ENCODE measurements around the gene G3BP1. TPM values are rescaled to one million over a fixed set of nuclear protein-coding genes. Genes with fewer than 3 reads are reported as not detected.

G3BP1 gene
- total RNA-seq, 1 experiment from 2014 or later, result 290 TPM

- POLR2A ChIA-PET, result no interaction called here
- no peak for DNase-seq (ENCODE audit: low read depth, low spot score)
- intact Hi-C loops (cut with micrococcal nuclease; ENCODE audit: unreplicated experiment), result no loop called here
- peaks cover 45% of the 10 kb centered on the region for H3K36me3 ChIP-seq (ENCODE audit: control insufficient read depth, insufficient read depth, low read length)
- TF ChIP-seq SIN3A (IDR thresholded peaks at IDR 0.05; ENCODE audit: borderline replicate concordance, insufficient read depth, low read depth, low read length), result no peak
- no peak for TF ChIP-seq TCF7L2 (IDR thresholded peaks at IDR 0.05; ENCODE audit: low read depth, low read length)
- 0 out of 2 replicates have a peak, but pooled peaks have one; percentile 2 for TF ChIP-seq POLR2AphosphoS5 (IDR thresholded peaks at IDR 0.05; ENCODE audit: low read depth, low read length)
- no peak for TF ChIP-seq CTCF (IDR thresholded peaks at IDR 0.05)
- no peak for TF ChIP-seq REST (IDR thresholded peaks at IDR 0.05; ENCODE audit: insufficient read depth in 1 of 2, low read depth in 2 of 2, low read length in 1 of 2)
- BruUV-seq (replicated peaks), result no TSS peak
- in situ Hi-C loops (cut with HindIII; ENCODE audit: low pct_unique_long_range_greater_than_20kb, low sequenced_read_pairs), result no loop called here
- no peaks in the 10 kb centered on the region for H3K4me1 ChIP-seq (ENCODE audit: control insufficient read depth, insufficient read depth, low read length)
- H3K9me3 ChIP-seq (ENCODE audit: control insufficient read depth, insufficient read depth, low read depth, low read length), result no peaks in the 10 kb centered on the region
- no peak overlapping the region for H3K4me3 ChIP-seq (ENCODE audit: low read depth in 2 of 2, low read length in 2 of 2)
- ATAC-seq, result no peak
- H3K27me3 ChIP-seq (ENCODE audit: control insufficient read depth, insufficient read depth, low read length), result no peaks in the 10 kb centered on the region
- H3K27ac ChIP-seq (ENCODE audit: low read length), result no peak overlapping the region
- CTCF ChIA-PET, result no interaction called here
Observed at GRCh38 chr5:151811593-151812321, 40.0 kb downstream of the G3BP1 start.

GRCh38 chr5:151812757-151813309 lies 41.1 kb downstream of the G3BP1 start:
- TF ChIP-seq TCF7L2 (IDR thresholded peaks at IDR 0.05; ENCODE audit: low read depth, low read length) (no peak), REST (IDR thresholded peaks at IDR 0.05; ENCODE audit: insufficient read depth in 1 of 2, low read depth in 2 of 2, low read length in 1 of 2) (no peak), SIN3A (IDR thresholded peaks at IDR 0.05; ENCODE audit: borderline replicate concordance, insufficient read depth, low read depth, low read length) (no peak), POLR2AphosphoS5 (IDR thresholded peaks at IDR 0.05; ENCODE audit: low read depth, low read length) (no peak), CTCF (IDR thresholded peaks at IDR 0.05) (no peak)
- Histone ChIP-seq H3K4me3 (ENCODE audit: low read depth in 2 of 2, low read length in 2 of 2) (no peak overlapping the region), H3K27ac (ENCODE audit: low read length) (no peak overlapping the region), H3K4me1 (ENCODE audit: control insufficient read depth, insufficient read depth, low read length) (no peaks in the 10 kb centered on the region), H3K27me3 (ENCODE audit: control insufficient read depth, insufficient read depth, low read length) (no peaks in the 10 kb centered on the region), H3K36me3 (ENCODE audit: control insufficient read depth, insufficient read depth, low read length) (peaks cover 39% of the 10 kb centered on the region), H3K9me3 (ENCODE audit: control insufficient read depth, insufficient read depth, low read depth, low read length) (no peaks in the 10 kb centered on the region)
- DNase-seq (ENCODE audit: low read depth, low spot score) (no peak), ATAC-seq (no peak)
- BruUV-seq (replicated peaks), result no TSS peak
- ChIA-PET POLR2A (no interaction called here), CTCF (no interaction called here)
- intact Hi-C loops (cut with micrococcal nuclease; ENCODE audit: unreplicated experiment), result no loop called here
- in situ Hi-C loops (cut with HindIII; ENCODE audit: low pct_unique_long_range_greater_than_20kb, low sequenced_read_pairs), result no loop called here

Measured in Panc1 (cell line).